PC-9 (cell line): ENCODE measurements around the gene STAB2.

Source experiments
- CTCF ChIP-seq: fragments of 200-600 bp; sonication (generic); conservative IDR thresholded peaks from 2 replicates; pipeline ENCODE4 v1.6.1; 2017; ENCODE audit warnings: mixed run types, antibody characterized with exemption, mild to moderate bottlenecking, moderate library complexity
- EZH2 ChIP-seq: fragments of 200-600 bp; sonication (generic); IDR thresholded peaks from 2 replicates; pipeline ENCODE4 v1.8.0; 2017; ENCODE audit warnings: antibody characterized with exemption, low read depth

- TF ChIP-seq EZH2 (no peak), CTCF (no peak)
Measured at GRCh38 chr12:103806803-103807202, 219.7 kb downstream of the STAB2 start.
